ENCODE results near the gene GRIK3. TPM values are rescaled to one million over a fixed set of nuclear protein-coding genes. Genes with fewer than 3 reads are reported as not detected.

The GRIK3 gene
- total and polyA plus RNA-seq, 2 experiments from 2014 or later: 0.31 to 2.9 TPM

DNA sequence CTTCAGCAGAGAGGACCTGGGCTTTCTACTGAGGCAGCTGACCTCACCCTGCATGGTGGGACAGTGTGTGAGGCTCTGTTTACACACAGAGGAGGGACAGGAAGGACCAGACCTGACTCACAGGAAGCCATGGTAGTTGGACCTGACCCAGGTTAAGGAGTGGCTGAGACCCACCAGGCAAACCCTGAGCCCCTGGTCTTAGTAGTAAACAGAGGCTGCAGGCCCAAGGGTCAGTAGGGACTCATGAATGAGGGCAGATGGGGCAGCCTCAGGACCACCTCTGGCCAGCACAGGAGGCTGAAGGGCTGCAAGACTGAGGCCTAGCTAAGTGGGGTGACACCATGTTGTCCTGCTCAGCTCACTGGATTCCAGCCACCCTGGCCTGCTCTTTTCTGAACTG, 273.2 kb downstream of the GRIK3 start:
- no peak overlapping the region for H2AFZ ChIP-seq
- TF ChIP-seq ZNF462 (CRISPR knock-in tag; IDR thresholded peaks at IDR 0.05) (no peak), REST (IDR thresholded peaks at IDR 0.05; ENCODE audit: unreplicated experiment) (no peak), NANOG (IDR thresholded peaks at IDR 0.05; ENCODE audit: borderline replicate concordance) (no peak), STAT1 (IDR thresholded peaks at IDR 0.05; ENCODE audit: unreplicated experiment) (no peak), ZNF331 (CRISPR knock-in tag; IDR thresholded peaks at IDR 0.05; ENCODE audit: low read depth) (no peak), EZH2phosphoT487 (IDR thresholded peaks at IDR 0.05; ENCODE audit: unreplicated experiment) (no peak), ZNF114 (CRISPR knock-in tag; IDR thresholded peaks at IDR 0.05) (no peak), CREB1 (CRISPR knock-in tag; IDR thresholded peaks at IDR 0.05; ENCODE audit: low read depth) (no peak), POLR2AphosphoS5 (IDR thresholded peaks at IDR 0.05; ENCODE audit: low read depth) (no peak), JUNB (IDR thresholded peaks at IDR 0.05; ENCODE audit: unreplicated experiment) (no peak), EZH2 (IDR thresholded peaks at IDR 0.05; ENCODE audit: low read depth, unreplicated experiment) (no peak)
- TF ChIP-seq, protein P1, sequence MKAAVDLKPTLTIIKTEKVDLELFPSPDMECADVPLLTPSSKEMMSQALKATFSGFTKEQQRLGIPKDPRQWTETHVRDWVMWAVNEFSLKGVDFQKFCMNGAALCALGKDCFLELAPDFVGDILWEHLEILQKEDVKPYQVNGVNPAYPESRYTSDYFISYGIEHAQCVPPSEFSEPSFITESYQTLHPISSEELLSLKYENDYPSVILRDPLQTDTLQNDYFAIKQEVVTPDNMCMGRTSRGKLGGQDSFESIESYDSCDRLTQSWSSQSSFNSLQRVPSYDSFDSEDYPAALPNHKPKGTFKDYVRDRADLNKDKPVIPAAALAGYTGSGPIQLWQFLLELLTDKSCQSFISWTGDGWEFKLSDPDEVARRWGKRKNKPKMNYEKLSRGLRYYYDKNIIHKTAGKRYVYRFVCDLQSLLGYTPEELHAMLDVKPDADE (IDR thresholded peaks at IDR 0.05): no peak
- TF ChIP-seq, protein P2, sequence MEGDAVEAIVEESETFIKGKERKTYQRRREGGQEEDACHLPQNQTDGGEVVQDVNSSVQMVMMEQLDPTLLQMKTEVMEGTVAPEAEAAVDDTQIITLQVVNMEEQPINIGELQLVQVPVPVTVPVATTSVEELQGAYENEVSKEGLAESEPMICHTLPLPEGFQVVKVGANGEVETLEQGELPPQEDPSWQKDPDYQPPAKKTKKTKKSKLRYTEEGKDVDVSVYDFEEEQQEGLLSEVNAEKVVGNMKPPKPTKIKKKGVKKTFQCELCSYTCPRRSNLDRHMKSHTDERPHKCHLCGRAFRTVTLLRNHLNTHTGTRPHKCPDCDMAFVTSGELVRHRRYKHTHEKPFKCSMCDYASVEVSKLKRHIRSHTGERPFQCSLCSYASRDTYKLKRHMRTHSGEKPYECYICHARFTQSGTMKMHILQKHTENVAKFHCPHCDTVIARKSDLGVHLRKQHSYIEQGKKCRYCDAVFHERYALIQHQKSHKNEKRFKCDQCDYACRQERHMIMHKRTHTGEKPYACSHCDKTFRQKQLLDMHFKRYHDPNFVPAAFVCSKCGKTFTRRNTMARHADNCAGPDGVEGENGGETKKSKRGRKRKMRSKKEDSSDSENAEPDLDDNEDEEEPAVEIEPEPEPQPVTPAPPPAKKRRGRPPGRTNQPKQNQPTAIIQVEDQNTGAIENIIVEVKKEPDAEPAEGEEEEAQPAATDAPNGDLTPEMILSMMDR (conservative IDR thresholded peaks at IDR 0.05; ENCODE audit: low read depth in 2 of 2): no peak
- H3K27me3 ChIP-seq (ENCODE audit: insufficient read depth): no peaks in the 10 kb centered on the region
- no peaks in the 10 kb centered on the region for H3F3A ChIP-seq (replicated peaks; ENCODE audit: low read depth)
- Mint-ChIP-seq H3K4me3 (no peak overlapping the region), H3K27ac (no peak overlapping the region), H3K9me3 (peaks cover 5% of the 10 kb centered on the region; the same call in 1 of the 3 replicates), H3K4me1 (peaks cover 15% of the 10 kb centered on the region), H3K27me3 (ENCODE audit: insufficient read depth, low read depth, poor library complexity) (peaks cover 4% of the 10 kb centered on the region), H3K36me3 (ENCODE audit: low read depth) (no peaks in the 10 kb centered on the region)
- no peaks in the 10 kb centered on the region; the same call in 1 of the 2 replicates for H3K4me1 ChIP-seq (ENCODE audit: insufficient read depth)
- H3K4me3 ChIP-seq: no peak overlapping the region
- 0 out of 2 replicates have a peak, but pooled peaks cover 3% of the 10 kb centered on the region for H3K9me2 ChIP-seq (ENCODE audit: insufficient read depth)
- H3K36me3 ChIP-seq (ENCODE audit: insufficient read depth): no peaks in the 10 kb centered on the region
- no peaks in the 10 kb centered on the region for H3K79me2 ChIP-seq (replicated peaks; ENCODE audit: insufficient read depth)
- ATAC-seq (no peak), DNase-seq (ENCODE audit: low spot score) (no peak)
- no peaks in the 10 kb centered on the region for H4K20me1 ChIP-seq (replicated peaks; ENCODE audit: insufficient read depth)
- no peak overlapping the region for H3K27ac ChIP-seq (ENCODE audit: low read depth)
- H3K4me2 ChIP-seq: no peak overlapping the region
